ENCODE results near the gene CACNA1I. TPM values are rescaled to one million over a fixed set of nuclear protein-coding genes. Genes with fewer than 3 reads are reported as not detected.

The CACNA1I gene
- total RNA-seq, 6 experiments from 2014 or later = 0.06 TPM; not detected in 5

- Histone ChIP-seq H3K4me3 (no peak overlapping the region), H3K27me3 (no peaks in the 10 kb centered on the region), H3K4me1 (no peaks in the 10 kb centered on the region), H3K36me3 (no peaks in the 10 kb centered on the region), H3K27ac (no peak overlapping the region), H3K9me3 (no peaks in the 10 kb centered on the region)
- ATAC-seq (no peak), DNase-seq (no peak)
- intact Hi-C loops (cut with DNase I) = no loop called here
- TF ChIP-seq POLR2A (IDR thresholded peaks at IDR 0.05) = no peak
- TF ChIP-seq, protein P1, sequence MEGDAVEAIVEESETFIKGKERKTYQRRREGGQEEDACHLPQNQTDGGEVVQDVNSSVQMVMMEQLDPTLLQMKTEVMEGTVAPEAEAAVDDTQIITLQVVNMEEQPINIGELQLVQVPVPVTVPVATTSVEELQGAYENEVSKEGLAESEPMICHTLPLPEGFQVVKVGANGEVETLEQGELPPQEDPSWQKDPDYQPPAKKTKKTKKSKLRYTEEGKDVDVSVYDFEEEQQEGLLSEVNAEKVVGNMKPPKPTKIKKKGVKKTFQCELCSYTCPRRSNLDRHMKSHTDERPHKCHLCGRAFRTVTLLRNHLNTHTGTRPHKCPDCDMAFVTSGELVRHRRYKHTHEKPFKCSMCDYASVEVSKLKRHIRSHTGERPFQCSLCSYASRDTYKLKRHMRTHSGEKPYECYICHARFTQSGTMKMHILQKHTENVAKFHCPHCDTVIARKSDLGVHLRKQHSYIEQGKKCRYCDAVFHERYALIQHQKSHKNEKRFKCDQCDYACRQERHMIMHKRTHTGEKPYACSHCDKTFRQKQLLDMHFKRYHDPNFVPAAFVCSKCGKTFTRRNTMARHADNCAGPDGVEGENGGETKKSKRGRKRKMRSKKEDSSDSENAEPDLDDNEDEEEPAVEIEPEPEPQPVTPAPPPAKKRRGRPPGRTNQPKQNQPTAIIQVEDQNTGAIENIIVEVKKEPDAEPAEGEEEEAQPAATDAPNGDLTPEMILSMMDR (IDR thresholded peaks at IDR 0.05) = no peak
- 55% methylated on average over 2 of the region's 2 CpGs for WGBS (ENCODE audit: insufficient coverage, low coverage, low lambda C conversion rate, missing lambda C conversion rate)
Observed at GRCh38 chr22:39669432-39669831, 98.9 kb downstream of the CACNA1I start.

GRCh38 chr22:39671936-39672335 lies 101.4 kb downstream of the CACNA1I start:
- ATAC-seq (no peak), DNase-seq (no peak)
- Histone ChIP-seq H3K36me3 (no peaks in the 10 kb centered on the region), H3K4me1 (no peaks in the 10 kb centered on the region), H3K27ac (no peak overlapping the region), H3K4me3 (no peak overlapping the region), H3K9me3 (no peaks in the 10 kb centered on the region), H3K27me3 (no peaks in the 10 kb centered on the region)
- 33% methylated on average over 1 of the region's 3 CpGs for WGBS (ENCODE audit: insufficient coverage, low coverage, low lambda C conversion rate, missing lambda C conversion rate)
- TF ChIP-seq POLR2A (IDR thresholded peaks at IDR 0.05) = no peak
- TF ChIP-seq, protein P1 (IDR thresholded peaks at IDR 0.05) = no peak
- intact Hi-C loops (cut with DNase I) = no loop called here

GRCh38 chr22:39674536-39674935 lies 104.0 kb downstream of the CACNA1I start:
- Histone ChIP-seq H3K27me3 (no peaks in the 10 kb centered on the region), H3K4me1 (no peaks in the 10 kb centered on the region), H3K4me3 (no peak overlapping the region), H3K36me3 (no peaks in the 10 kb centered on the region), H3K27ac (no peak overlapping the region), H3K9me3 (no peaks in the 10 kb centered on the region)
- 20% methylated on average over 4 of the region's 7 CpGs for WGBS (ENCODE audit: insufficient coverage, low coverage, low lambda C conversion rate, missing lambda C conversion rate)
- intact Hi-C loops (cut with DNase I) = no loop called here
- DNase-seq = no peak
- TF ChIP-seq, protein P1 (IDR thresholded peaks at IDR 0.05) = no peak
- TF ChIP-seq POLR2A (IDR thresholded peaks at IDR 0.05) = no peak
- ATAC-seq = no peak

GRCh38 chr22:39675947-39676346 lies 105.4 kb downstream of the CACNA1I start:
- H3K27me3 ChIP-seq = no peaks in the 10 kb centered on the region

More at GRCh38 chr22:39675947-39676346, 105.4 kb downstream of the CACNA1I start:
- Histone ChIP-seq H3K9me3 (no peaks in the 10 kb centered on the region), H3K27ac (no peak overlapping the region), H3K4me1 (no peaks in the 10 kb centered on the region), H3K4me3 (no peak overlapping the region), H3K36me3 (no peaks in the 10 kb centered on the region)
- TF ChIP-seq, protein P1 (IDR thresholded peaks at IDR 0.05) = no peak
- no peak for TF ChIP-seq POLR2A (IDR thresholded peaks at IDR 0.05)
- no peak for ATAC-seq
- intact Hi-C loops (cut with DNase I) = no loop called here
- no peak for DNase-seq
- 34% methylated on average over 2 of the region's 10 CpGs for WGBS (ENCODE audit: insufficient coverage, low coverage, low lambda C conversion rate, missing lambda C conversion rate)
